WTC11 (cell line): ENCODE results near the gene FBXL13. TPM values are rescaled to one million over a fixed set of nuclear protein-coding genes. Genes with fewer than 3 reads are reported as not detected.

Source experiments
- ATAC-seq: fragments of 200-7000 bp; cut with Tn5 transposase; 2 replicates; pipeline ENCODE4 v1.10.0; 2021; ENCODE audit warnings: mild to moderate bottlenecking, moderate library complexity
- CTCF ChIA-PET: fragments of 300-600 bp; sonication (Branson Sonifier 250); formaldehyde crosslinking; loops from one replicate; lab custom pipeline; 2021; ENCODE audit warnings: antibody characterized with exemption; lab: Charles Lee
- POLR2A ChIA-PET: fragments of 350-600 bp; sonication (Branson Sonifier 250); formaldehyde crosslinking; loops from one replicate; lab custom pipeline; 2021; ENCODE audit warnings: antibody characterized with exemption; lab: Charles Lee
- DNase-seq: peaks from one replicate; pipeline ENCODE4 v3.0.0; 2021; ENCODE audit warnings: low spot score
- H3K27ac Mint-ChIP-seq: 2 replicates; pipeline ENCODE4 v1.8.0; 2021; ENCODE audit warnings: mixed read lengths
- H3K27me3 Mint-ChIP-seq: 2 replicates; pipeline ENCODE4 v1.8.0; 2021; ENCODE audit warnings: low read depth, mild to moderate bottlenecking, moderate library complexity, mixed read lengths
- H3K36me3 Mint-ChIP-seq: 2 replicates; pipeline ENCODE4 v1.8.0; 2021; ENCODE audit warnings: mixed read lengths
- H3K4me1 Mint-ChIP-seq: 2 replicates; pipeline ENCODE4 v1.8.0; 2022; ENCODE audit warnings: mixed read lengths
- H3K4me3 Mint-ChIP-seq: 2 replicates; pipeline ENCODE4 v1.8.0; 2021; ENCODE audit warnings: mild to moderate bottlenecking, moderate library complexity, mixed read lengths
- H3K9me3 Mint-ChIP-seq: 2 replicates; pipeline ENCODE4 v1.8.0; 2021; ENCODE audit warnings: mixed read lengths
- ELF4 ChIP-seq: sonication (generic); formaldehyde crosslinking; IDR thresholded peaks from 2 replicates; pipeline ENCODE4 v1.8.1; 2022; ENCODE audit warnings: low read depth, mild to moderate bottlenecking, moderate library complexity, missing genetic modification reagents
- ESRRA ChIP-seq: sonication (generic); formaldehyde crosslinking; IDR thresholded peaks from 2 replicates; pipeline ENCODE4 v1.8.1; 2022; ENCODE audit warnings: mild to moderate bottlenecking, missing genetic modification reagents, borderline replicate concordance
- FOXJ3 ChIP-seq: sonication (generic); formaldehyde crosslinking; IDR thresholded peaks from 2 replicates; pipeline ENCODE4 v1.9.0; 2021; ENCODE audit warnings: missing genetic modification reagents, mild to moderate bottlenecking, borderline replicate concordance
- IRF2 ChIP-seq: sonication (generic); formaldehyde crosslinking; IDR thresholded peaks from 2 replicates; pipeline ENCODE4 v1.8.0; 2022; ENCODE audit warnings: low read depth, missing genetic modification reagents, borderline replicate concordance
- MYBL2 ChIP-seq: sonication (generic); formaldehyde crosslinking; IDR thresholded peaks from 2 replicates; pipeline ENCODE4 v1.8.1; 2023; ENCODE audit warnings: mild to moderate bottlenecking, moderate library complexity, missing genetic modification reagents
- RELA ChIP-seq: sonication (generic); formaldehyde crosslinking; IDR thresholded peaks from 2 replicates; pipeline ENCODE4 v1.8.1; 2022; ENCODE audit warnings: missing genetic modification reagents, mild to moderate bottlenecking, borderline replicate concordance
- SOX15 ChIP-seq: fragments of 250-450 bp; sonication (Bioruptor Pico); IDR thresholded peaks from 2 replicates; pipeline ENCODE4 v1.9.0; 2021; ENCODE audit warnings: mild to moderate bottlenecking
- TCF7 ChIP-seq: sonication (generic); formaldehyde crosslinking; IDR thresholded peaks from 2 replicates; pipeline ENCODE4 v1.8.0; 2022; ENCODE audit warnings: mild to moderate bottlenecking, low read depth, missing genetic modification reagents, moderate library complexity
- TEAD4 ChIP-seq: sonication (generic); formaldehyde crosslinking; IDR thresholded peaks from 2 replicates; pipeline ENCODE4 v1.8.0; 2022; ENCODE audit warnings: mild to moderate bottlenecking, missing genetic modification reagents
- ZBTB21 ChIP-seq: sonication (generic); formaldehyde crosslinking; IDR thresholded peaks from 2 replicates; pipeline ENCODE4 v1.8.1; 2023; ENCODE audit warnings: mild to moderate bottlenecking, missing genetic modification reagents, borderline replicate concordance
- ZNF219 ChIP-seq: sonication (generic); formaldehyde crosslinking; IDR thresholded peaks from 2 replicates; pipeline ENCODE4 v1.8.0; 2023; ENCODE audit warnings: missing genetic modification reagents, mild to moderate bottlenecking, borderline replicate concordance
- ZNF671 ChIP-seq: fragments of 250-450 bp; sonication (Bioruptor Pico); IDR thresholded peaks from 2 replicates; pipeline ENCODE4 v1.8.0; 2021; ENCODE audit warnings: mild to moderate bottlenecking
- ZSCAN18 ChIP-seq: fragments of 250-450 bp; sonication (Bioruptor Pico); IDR thresholded peaks from 2 replicates; pipeline ENCODE4 v2.1.2; 2022; ENCODE audit warnings: mild to moderate bottlenecking, moderate library complexity
- total RNA-seq: library from RNA; stranded (reverse); gene quantifications from 3 replicates; pipeline ENCODE4 v1.2.3, GENCODE V29; 2021
- TF ChIP-seq, protein P1 (sequence below): sonication (generic); formaldehyde crosslinking; IDR thresholded peaks from 2 replicates; pipeline ENCODE4 v1.8.0; 2023; ENCODE audit warnings: mild to moderate bottlenecking, missing genetic modification reagents
- TF ChIP-seq, protein P2 (sequence below): sonication (generic); formaldehyde crosslinking; IDR thresholded peaks from 2 replicates; pipeline ENCODE4 v1.8.1; 2023; ENCODE audit warnings: mild to moderate bottlenecking, moderate library complexity, missing genetic modification reagents
- TF ChIP-seq, protein P3 (sequence below): fragments of 250-450 bp; sonication (Bioruptor Pico); IDR thresholded peaks from 2 replicates; pipeline ENCODE4 v1.9.0; 2021; ENCODE audit warnings: mild to moderate bottlenecking, borderline replicate concordance
- TF ChIP-seq, protein P4 (sequence below): sonication (generic); formaldehyde crosslinking; IDR thresholded peaks from 2 replicates; pipeline ENCODE4 v1.8.0; 2022; ENCODE audit warnings: mild to moderate bottlenecking, missing genetic modification reagents

FBXL13 gene
- total RNA-seq, 1 experiment from 2014 or later: 1.7 TPM

GRCh38 chr7:102823390-102824119, 251.0 kb downstream of the FBXL13 start (continued):
- no peak for TF ChIP-seq TCF7 (CRISPR knock-in tag)
- TF ChIP-seq ZSCAN18 (CRISPR knock-in tag): no peak
- TF ChIP-seq, all 79 proteins: peak for 0

DNA sequence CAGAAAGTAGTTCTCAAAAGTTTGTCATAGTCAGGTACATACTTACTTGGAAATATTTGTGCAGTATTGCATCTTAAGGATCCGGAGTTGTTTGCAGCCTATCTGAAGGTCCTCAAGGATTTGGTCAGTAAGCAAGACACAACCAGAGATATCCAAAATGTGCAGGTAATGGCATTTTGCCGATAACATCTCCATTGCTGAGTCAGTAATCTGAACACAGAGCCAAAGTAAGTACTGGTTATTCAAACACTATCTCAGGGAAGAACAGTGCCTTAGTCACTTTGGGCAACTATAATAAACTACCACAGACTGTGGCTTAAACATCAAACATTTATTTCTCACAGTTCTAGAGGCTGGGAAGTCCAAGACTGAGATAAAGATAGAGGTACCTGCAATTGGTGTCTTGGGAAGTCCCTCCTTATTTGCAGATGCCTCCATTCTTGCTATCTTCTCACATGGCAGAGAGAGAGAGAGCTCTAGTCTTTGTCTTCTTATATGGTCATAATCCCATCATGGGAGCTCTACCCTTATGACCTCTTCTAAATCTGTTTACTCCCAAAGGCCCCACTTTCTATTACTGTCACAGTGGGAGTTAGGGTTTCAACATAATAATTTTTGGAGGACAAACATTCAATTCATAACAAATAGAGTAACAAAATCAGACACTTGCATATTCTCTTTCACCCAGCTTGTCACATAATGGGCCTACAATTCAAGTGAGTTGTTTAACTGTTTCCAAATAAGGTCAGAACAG, 252.4 kb downstream of the FBXL13 start:
- ChIA-PET CTCF (no interaction called here), POLR2A (no interaction called here)
- no peak overlapping the region for H3K4me3 Mint-ChIP-seq
- H3K4me1 Mint-ChIP-seq: no peaks in the 10 kb centered on the region
- no peaks in the 10 kb centered on the region for H3K9me3 Mint-ChIP-seq
- 0 out of 2 replicates have a peak, but pooled peaks cover 2% of the 10 kb centered on the region for H3K36me3 Mint-ChIP-seq
- H3K27me3 Mint-ChIP-seq: no peaks in the 10 kb centered on the region
- no peak for TF ChIP-seq ZBTB21 (CRISPR knock-in tag)
- TF ChIP-seq ZNF671 (CRISPR knock-in tag): no peak
- TF ChIP-seq, protein P1, sequence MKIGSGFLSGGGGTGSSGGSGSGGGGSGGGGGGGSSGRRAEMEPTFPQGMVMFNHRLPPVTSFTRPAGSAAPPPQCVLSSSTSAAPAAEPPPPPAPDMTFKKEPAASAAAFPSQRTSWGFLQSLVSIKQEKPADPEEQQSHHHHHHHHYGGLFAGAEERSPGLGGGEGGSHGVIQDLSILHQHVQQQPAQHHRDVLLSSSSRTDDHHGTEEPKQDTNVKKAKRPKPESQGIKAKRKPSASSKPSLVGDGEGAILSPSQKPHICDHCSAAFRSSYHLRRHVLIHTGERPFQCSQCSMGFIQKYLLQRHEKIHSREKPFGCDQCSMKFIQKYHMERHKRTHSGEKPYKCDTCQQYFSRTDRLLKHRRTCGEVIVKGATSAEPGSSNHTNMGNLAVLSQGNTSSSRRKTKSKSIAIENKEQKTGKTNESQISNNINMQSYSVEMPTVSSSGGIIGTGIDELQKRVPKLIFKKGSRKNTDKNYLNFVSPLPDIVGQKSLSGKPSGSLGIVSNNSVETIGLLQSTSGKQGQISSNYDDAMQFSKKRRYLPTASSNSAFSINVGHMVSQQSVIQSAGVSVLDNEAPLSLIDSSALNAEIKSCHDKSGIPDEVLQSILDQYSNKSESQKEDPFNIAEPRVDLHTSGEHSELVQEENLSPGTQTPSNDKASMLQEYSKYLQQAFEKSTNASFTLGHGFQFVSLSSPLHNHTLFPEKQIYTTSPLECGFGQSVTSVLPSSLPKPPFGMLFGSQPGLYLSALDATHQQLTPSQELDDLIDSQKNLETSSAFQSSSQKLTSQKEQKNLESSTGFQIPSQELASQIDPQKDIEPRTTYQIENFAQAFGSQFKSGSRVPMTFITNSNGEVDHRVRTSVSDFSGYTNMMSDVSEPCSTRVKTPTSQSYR (CRISPR knock-in tag): no peak
- TF ChIP-seq, protein P2, sequence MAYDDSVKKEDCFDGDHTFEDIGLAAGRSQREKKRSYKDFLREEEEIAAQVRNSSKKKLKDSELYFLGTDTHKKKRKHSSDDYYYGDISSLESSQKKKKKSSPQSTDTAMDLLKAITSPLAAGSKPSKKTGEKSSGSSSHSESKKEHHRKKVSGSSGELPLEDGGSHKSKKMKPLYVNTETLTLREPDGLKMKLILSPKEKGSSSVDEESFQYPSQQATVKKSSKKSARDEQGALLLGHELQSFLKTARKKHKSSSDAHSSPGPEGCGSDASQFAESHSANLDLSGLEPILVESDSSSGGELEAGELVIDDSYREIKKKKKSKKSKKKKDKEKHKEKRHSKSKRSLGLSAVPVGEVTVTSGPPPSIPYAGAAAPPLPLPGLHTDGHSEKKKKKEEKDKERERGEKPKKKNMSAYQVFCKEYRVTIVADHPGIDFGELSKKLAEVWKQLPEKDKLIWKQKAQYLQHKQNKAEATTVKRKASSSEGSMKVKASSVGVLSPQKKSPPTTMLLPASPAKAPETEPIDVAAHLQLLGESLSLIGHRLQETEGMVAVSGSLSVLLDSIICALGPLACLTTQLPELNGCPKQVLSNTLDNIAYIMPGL (CRISPR knock-in tag): no peak
- no peak for TF ChIP-seq RELA (CRISPR knock-in tag)
- TF ChIP-seq ELF4 (CRISPR knock-in tag): no peak
- no peak for ATAC-seq
- no peak for DNase-seq
- H3K27ac Mint-ChIP-seq: no peak overlapping the region

DNA sequence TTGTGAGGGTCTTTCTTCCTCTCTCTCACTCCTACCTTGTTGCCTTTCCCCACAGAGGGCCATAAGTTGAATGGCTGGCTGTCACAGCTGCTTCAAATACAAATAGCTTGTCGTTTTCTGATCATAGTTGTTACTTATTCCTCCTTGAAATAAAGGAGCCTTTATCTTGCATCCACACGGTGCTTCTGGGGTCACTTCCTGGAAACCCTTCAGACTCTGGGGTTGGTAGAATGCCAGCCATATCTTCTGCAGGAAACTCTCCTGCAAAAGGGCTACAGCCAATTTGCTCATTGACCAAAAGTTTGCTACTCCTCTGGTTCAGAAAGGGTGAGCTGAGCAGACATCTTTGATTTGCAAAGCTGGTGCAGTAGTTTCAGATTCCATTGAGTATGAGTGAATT, 255.4 kb downstream of the FBXL13 start:
- H3K4me3 Mint-ChIP-seq: no peak overlapping the region
- CTCF ChIA-PET: no interaction called here
- H3K27ac Mint-ChIP-seq: no peak overlapping the region
- ATAC-seq (no peak), DNase-seq (no peak)
- no peaks in the 10 kb centered on the region for H3K27me3 Mint-ChIP-seq
- H3K36me3 Mint-ChIP-seq: no peaks in the 10 kb centered on the region
- POLR2A ChIA-PET: no interaction called here
- TF ChIP-seq TCF7 (CRISPR knock-in tag) (no peak), ZNF219 (no peak), TEAD4 (no peak), ESRRA (CRISPR knock-in tag) (no peak), IRF2 (CRISPR knock-in tag) (no peak), MYBL2 (CRISPR knock-in tag) (no peak), SOX15 (CRISPR knock-in tag) (no peak), FOXJ3 (no peak)
- TF ChIP-seq, protein P3, sequence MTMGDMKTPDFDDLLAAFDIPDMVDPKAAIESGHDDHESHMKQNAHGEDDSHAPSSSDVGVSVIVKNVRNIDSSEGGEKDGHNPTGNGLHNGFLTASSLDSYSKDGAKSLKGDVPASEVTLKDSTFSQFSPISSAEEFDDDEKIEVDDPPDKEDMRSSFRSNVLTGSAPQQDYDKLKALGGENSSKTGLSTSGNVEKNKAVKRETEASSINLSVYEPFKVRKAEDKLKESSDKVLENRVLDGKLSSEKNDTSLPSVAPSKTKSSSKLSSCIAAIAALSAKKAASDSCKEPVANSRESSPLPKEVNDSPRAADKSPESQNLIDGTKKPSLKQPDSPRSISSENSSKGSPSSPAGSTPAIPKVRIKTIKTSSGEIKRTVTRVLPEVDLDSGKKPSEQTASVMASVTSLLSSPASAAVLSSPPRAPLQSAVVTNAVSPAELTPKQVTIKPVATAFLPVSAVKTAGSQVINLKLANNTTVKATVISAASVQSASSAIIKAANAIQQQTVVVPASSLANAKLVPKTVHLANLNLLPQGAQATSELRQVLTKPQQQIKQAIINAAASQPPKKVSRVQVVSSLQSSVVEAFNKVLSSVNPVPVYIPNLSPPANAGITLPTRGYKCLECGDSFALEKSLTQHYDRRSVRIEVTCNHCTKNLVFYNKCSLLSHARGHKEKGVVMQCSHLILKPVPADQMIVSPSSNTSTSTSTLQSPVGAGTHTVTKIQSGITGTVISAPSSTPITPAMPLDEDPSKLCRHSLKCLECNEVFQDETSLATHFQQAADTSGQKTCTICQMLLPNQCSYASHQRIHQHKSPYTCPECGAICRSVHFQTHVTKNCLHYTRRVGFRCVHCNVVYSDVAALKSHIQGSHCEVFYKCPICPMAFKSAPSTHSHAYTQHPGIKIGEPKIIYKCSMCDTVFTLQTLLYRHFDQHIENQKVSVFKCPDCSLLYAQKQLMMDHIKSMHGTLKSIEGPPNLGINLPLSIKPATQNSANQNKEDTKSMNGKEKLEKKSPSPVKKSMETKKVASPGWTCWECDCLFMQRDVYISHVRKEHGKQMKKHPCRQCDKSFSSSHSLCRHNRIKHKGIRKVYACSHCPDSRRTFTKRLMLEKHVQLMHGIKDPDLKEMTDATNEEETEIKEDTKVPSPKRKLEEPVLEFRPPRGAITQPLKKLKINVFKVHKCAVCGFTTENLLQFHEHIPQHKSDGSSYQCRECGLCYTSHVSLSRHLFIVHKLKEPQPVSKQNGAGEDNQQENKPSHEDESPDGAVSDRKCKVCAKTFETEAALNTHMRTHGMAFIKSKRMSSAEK (CRISPR knock-in tag): no peak
- TF ChIP-seq, protein P4, sequence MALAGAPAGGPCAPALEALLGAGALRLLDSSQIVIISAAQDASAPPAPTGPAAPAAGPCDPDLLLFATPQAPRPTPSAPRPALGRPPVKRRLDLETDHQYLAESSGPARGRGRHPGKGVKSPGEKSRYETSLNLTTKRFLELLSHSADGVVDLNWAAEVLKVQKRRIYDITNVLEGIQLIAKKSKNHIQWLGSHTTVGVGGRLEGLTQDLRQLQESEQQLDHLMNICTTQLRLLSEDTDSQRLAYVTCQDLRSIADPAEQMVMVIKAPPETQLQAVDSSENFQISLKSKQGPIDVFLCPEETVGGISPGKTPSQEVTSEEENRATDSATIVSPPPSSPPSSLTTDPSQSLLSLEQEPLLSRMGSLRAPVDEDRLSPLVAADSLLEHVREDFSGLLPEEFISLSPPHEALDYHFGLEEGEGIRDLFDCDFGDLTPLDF (CRISPR knock-in tag): no peak
- no peaks in the 10 kb centered on the region for H3K4me1 Mint-ChIP-seq
- H3K9me3 Mint-ChIP-seq: no peaks in the 10 kb centered on the region
